Stimulated activated CD4-positive, alpha-beta T cell treated with anti-CD3 and anti-CD28 coated beads, Interleukin-12 subunit alpha, Interleukin-12 subunit beta, amount 100 ng/mL, for 4 hours (primary cell): ENCODE measurements around the gene OR8I2.
"Not testable (repeated sequence)": the region's sequence is repeated elsewhere in the genome, so short reads cannot be mapped to it uniquely, and the experiment has no call there.

Experiments
- DNase-seq: peaks from one replicate; pipeline ENCODE4 v3.0.0-alpha.2; 2020

The OR8I2 gene

GRCh38 chr11:56093008-56093407 is at the start of gene OR8I2:
OR8I2 (plus strand) TSS chr11:56093308; CDS start chr11:56093308, 0 bp downstream.
- no peak for DNase-seq

DNA sequence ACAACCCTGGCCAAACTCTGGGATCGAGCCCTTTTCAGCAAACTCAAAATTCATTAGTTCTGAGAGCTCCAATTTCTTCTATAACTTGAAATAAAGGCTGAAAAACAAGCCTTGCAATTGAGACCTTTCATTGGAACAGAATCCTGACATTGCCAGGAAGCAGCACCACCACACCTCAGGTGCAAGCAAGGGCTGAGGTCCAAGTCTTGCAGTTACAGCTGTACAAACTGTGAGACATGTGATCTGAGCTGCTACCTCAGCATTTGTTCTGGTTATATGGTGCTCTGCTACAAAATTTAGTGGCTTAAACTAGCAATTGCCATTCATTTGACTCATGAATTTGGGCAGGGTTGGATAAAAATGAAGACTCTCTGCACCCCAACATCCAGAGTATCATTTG is 47.6 kb upstream of the OR8I2 start:
- no peak for DNase-seq

DNA sequence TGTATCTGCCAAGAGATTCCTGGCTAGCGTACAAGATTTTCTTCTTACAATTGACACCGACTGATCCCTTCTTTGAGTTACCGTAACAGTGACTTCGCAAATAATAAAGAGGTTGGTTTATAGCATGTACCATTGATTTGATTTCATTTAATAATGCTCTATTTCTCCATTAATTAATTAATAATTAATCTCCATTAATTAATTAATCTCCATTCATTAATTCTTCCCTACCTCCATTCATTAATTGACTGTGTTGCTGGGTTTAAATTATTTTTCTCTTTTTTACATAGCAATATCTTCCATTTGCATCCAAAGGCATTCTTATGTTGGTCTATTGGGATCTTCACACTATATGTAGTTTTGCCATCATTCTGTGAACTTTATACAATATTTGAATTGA is 44.6 kb upstream of the OR8I2 start:
- no peak for DNase-seq

GRCh38 chr11:56049487-56049886 is 43.6 kb upstream of the OR8I2 start:
- DNase-seq = no peak

DNA sequence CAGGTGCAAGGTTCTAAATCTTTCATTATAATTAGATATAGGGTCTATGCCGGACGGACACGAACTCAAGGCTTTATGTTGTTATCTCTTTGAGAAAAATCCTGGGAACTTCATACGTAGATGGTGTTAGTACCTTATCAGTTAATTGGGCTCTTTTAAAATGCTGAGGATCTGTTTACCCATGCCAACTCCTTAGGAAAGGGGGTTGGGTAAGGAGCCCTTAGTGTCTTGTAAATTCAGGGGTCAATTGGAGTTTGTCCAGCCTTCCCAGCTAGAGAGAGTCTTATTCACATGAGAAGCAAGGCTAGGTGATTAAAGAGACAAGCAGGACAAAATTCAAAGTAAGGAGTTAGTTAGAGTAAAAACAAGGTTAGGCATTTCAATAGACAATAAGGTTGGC is 36.7 kb upstream of the OR8I2 start:
- DNase-seq = not testable (repeated sequence)

DNA sequence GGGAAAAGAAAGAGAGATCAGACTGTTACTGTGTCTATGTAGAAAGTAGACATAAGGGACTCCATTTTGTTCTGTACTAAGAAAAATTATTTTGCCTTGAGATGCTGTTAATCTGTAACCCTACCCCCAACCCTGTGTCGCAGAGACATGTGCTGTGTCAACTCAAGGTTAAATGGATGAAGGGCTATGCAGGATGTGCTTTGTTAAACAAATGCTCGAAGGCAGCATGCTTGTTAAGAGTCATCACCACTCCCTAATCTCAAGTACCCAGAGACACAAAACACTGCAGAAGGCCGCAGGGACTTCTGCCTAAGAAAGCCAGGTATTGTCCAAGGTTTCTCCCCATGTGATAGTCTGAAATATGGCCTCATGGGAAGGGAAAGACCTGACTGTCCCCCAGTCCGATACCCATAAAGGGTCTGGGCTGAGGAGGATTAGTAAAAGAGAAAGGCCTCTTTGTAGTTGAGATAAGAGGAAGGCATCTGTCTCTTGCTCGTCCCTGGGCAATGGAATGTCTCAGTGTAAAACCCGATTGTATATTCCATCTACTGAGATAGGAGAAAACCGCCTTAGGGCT is 35.4 kb upstream of the OR8I2 start:
- not testable (repeated sequence) for DNase-seq

DNA sequence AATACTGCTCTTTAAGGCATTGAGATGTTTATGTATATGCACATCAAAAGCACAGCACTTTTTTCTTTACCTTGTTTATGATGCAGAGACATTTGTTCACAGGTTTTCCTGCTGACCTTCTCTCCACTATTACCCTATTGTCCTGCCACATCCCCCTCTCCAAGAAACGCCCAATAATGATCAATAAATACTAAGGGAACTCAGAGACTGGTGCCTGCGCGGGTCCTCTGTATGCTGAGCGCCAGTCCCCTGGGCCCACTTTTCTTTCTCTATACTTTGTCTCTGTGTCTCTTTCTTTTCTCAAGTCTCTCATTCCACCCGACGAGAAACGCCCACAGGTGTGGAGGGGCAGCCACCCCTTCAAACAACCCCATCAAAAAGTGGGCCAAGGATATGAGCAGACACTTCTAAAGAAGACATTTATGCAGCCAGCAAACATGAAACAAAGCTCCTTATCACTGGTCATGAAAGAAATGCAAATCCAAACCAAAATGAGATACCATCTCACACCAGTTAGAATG is 34.8 kb upstream of the OR8I2 start:
- not testable (repeated sequence) for DNase-seq

DNA sequence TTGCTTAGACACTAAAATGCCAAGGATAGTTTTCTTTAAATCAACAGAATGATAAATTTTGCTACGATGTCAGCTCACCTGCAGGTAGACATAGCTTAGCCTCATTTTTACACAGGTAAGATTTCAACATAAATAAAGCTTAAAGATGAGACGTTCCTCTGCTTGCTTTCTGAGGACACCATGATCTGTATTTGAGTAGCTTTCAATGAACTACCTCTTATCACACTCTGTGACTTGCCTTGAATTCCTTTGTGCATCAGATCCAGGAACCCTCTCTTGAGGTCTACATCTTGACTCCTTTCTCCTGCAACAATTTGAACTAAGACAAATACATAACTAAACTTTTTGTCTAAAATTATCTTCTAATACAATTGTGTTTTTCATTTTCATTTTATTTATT is 26.1 kb upstream of the OR8I2 start:
- DNase-seq = no peak

DNA sequence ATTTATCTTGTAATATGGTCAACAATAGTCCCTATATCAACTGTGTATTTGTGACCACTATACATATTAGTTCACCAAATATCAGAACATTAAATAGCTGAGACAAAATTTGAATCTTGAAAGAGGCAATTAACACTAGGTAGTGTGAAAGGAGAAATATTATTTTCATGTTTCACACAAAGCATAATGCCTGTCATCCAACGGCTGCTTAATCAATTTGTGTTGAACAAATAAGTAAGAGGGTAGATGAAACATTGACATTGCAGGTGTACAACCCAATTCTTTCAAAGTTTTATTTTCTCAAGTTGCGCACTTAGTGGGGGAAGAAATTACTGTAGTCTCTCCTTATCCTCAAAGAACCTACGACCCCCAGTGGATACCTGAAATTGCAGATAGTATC is 3.4 kb upstream of the OR8I2 start:
- DNase-seq = no peak

DNA sequence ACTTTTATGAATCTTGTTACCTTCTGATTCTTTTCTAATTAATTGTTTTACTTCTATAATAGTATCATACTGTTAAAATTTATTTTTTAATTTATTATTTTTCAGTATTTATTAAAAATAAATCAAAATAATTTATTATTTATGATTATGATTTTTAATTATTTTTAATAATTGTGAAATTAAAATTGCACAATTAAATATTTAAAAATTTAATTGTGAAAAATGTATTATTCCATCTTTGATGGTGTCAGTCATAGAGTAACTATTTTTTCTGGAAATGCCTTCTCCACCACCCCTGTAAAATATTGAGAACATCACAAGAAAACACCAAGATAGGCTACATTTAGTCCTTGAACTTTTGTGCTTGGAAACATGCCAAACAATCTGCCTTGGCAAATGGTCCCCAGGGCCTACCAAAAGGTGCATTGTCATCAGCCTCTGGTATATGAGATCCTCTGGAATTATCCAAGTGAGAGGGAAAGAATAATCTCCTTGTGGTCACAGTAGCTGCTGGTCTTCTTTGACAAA is 10.2 kb downstream of the OR8I2 start, which contains the start of gene OR8H2:
OR8H2 (plus strand) TSS at position 478 of the 528 bp plus-strand sequence. CDS start 1,356 bp downstream, outside the sequence.
- no peak for DNase-seq

DNA sequence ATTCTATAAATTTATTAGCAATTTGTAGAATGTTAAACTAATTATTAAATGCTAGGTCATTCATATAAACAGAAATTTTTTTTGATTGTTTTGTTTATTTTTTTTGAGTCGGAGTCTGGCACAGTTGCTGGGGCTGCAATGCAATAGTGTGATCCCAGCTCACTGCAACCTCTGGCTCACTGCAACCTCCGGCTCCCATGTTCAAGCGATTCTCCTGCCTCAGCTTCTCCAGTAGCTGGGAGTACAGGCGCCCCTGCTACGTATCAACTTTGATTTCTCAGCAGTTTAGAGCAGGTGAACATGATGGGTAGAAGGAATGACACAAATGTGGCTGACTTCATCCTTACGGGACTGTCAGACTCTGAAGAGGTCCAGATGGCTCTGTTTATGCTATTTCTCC is 29.0 kb downstream of the OR8I2 start, which contains the start of gene OR8H3:
OR8H3 (plus strand) TSS at position 301 of the 400 bp plus-strand sequence; CDS start at position 301, 0 bp downstream.
- no peak for DNase-seq

- no peak for DNase-seq
Observed at GRCh38 chr11:56140151-56140661, 47.1 kb downstream of the OR8I2 start, which contains the start of gene OR8J3. OR8J3 (minus strand) TSS chr11:56140201; CDS start chr11:56137718, 2,483 bp downstream.

DNA sequence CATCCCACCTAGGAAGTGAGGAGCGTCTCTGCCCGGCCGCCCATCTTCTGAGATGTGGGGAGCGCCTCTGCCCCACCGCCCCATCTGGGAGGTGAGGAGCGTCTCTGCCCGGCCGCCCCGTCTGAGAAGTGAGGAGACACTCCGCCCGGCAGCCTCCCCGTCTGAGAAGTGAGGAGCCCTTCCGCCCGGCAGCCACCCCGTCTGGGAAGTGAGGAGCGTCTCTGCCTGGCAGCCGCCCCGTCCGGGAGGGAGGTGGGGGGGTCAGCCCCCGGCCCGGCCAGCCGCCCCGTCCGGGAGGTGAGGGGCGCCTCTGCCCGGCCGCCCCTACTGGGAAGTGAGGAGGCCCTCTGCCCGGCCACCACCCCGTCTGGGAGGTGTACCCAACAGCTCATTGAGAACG is 50.6 kb downstream of the OR8I2 start:
- DNase-seq = not testable (repeated sequence)
